Urothelium cell line (cell line): ENCODE results near the gene CENPX.
"Not testable (repeated sequence)": the region's sequence is repeated elsewhere in the genome, so short reads cannot be mapped to it uniquely, and the experiment has no call there.

Experiments
- DNase-seq: peaks from one replicate; pipeline ENCODE4 v3.0.0; 2011; ENCODE audit warnings: low spot score, mixed read lengths
- FAIRE-seq: peaks from 2 replicates; lab custom pipeline; 2011; peaks lifted over from hg19 to GRCh38; lab: Jason Lieb, UNC

Gene CENPX

GRCh38 chr17:82041144-82041814 is 18.6 kb upstream of the CENPX start:
- DNase-seq: no peak
- FAIRE-seq: no peak

- FAIRE-seq (no peak), DNase-seq (no peak)
Observed at GRCh38 chr17:82039695-82040299, 17.1 kb upstream of the CENPX start.

- not testable (repeated sequence) for FAIRE-seq
Observed at GRCh38 chr17:82038796-82039409, 16.2 kb upstream of the CENPX start.

GRCh38 chr17:82037889-82038195 is 15.2 kb upstream of the CENPX start:
- DNase-seq (no peak), FAIRE-seq (no peak)

More at GRCh38 chr17:82038796-82039409, 16.2 kb upstream of the CENPX start:
- DNase-seq: not testable (repeated sequence)

- DNase-seq: peak; percentile 99
Observed at GRCh38 chr17:82037092-82037888, 14.6 kb upstream of the CENPX start, which contains the start of gene DCXR. DCXR (minus strand) TSS chr17:82037697; CDS start chr17:82037682, 15 bp downstream.

GRCh38 chr17:82036634-82037091 is 14.0 kb upstream of the CENPX start:
- DNase-seq (no peak), FAIRE-seq (no peak)

More at GRCh38 chr17:82037092-82037888, 14.6 kb upstream of the CENPX start, which contains the start of gene DCXR:
- peak; percentile 97 for FAIRE-seq

- DNase-seq (no peak), FAIRE-seq (peak; percentile 17)
Observed at GRCh38 chr17:82035956-82036633, 13.4 kb upstream of the CENPX start.

GRCh38 chr17:82035488-82035887 is 12.8 kb upstream of the CENPX start:
- DNase-seq: no peak
- no peak for FAIRE-seq

- no peak for DNase-seq
- no peak for FAIRE-seq
Observed at GRCh38 chr17:82034371-82035011, 11.8 kb upstream of the CENPX start.

GRCh38 chr17:82033359-82034085 is 10.8 kb upstream of the CENPX start:
- FAIRE-seq: no peak

GRCh38 chr17:82031885-82032627 is 9.4 kb upstream of the CENPX start:
- no peak for DNase-seq
- no peak for FAIRE-seq

More at GRCh38 chr17:82033359-82034085, 10.8 kb upstream of the CENPX start:
- DNase-seq: no peak

GRCh38 chr17:82031303-82031884 is 8.7 kb upstream of the CENPX start, which contains the start of gene RAC3:
RAC3 (plus strand) TSS chr17:82031678; CDS start chr17:82031762, 84 bp downstream.
- FAIRE-seq (no peak), DNase-seq (no peak)

GRCh38 chr17:82030470-82031302 is 8.0 kb upstream of the CENPX start:
- no peak for FAIRE-seq
- DNase-seq: no peak

- DNase-seq (no peak), FAIRE-seq (peak; percentile 58)
Observed at GRCh38 chr17:82029990-82030469, 7.4 kb upstream of the CENPX start.

- FAIRE-seq: peak; percentile 59
Observed at GRCh38 chr17:82029391-82029790, 6.7 kb upstream of the CENPX start.

GRCh38 chr17:82028966-82029365 is 6.3 kb upstream of the CENPX start:
- DNase-seq: no peak
- FAIRE-seq: no peak

More at GRCh38 chr17:82029391-82029790, 6.7 kb upstream of the CENPX start:
- DNase-seq: no peak

GRCh38 chr17:82028246-82028645 is 5.6 kb upstream of the CENPX start:
- no peak for DNase-seq
- peak; percentile 35 for FAIRE-seq
